ES-I3 (cell line): Measurements from ENCODE around the gene SECISBP2L.
A peak's percentile ranks its signal among the peaks of the same experiment; 100 is the strongest.

ENCODE experiments used
- H3K36me3 ChIP-seq: 2 replicates; pipeline ENCODE4 v1.6.1; 2013; ENCODE audit warnings: mild to moderate bottlenecking, low read length, control low read depth, moderate library complexity; ENCODE audit not compliant: insufficient read depth
- H3K4me1 ChIP-seq: 2 replicates; pipeline ENCODE4 v1.6.1; 2013; ENCODE audit warnings: mild to moderate bottlenecking, control low read depth, low read length; ENCODE audit not compliant: insufficient read depth
- H3K9ac ChIP-seq: 2 replicates; pipeline ENCODE4 v1.6.1; 2013; ENCODE audit warnings: low read depth, mild to moderate bottlenecking, low read length, moderate library complexity
- H3K9me3 ChIP-seq: 2 replicates; pipeline ENCODE4 v1.6.1; 2013; ENCODE audit warnings: mild to moderate bottlenecking, low read length, moderate library complexity; ENCODE audit not compliant: control insufficient read depth, insufficient read depth

SECISBP2L gene

DNA sequence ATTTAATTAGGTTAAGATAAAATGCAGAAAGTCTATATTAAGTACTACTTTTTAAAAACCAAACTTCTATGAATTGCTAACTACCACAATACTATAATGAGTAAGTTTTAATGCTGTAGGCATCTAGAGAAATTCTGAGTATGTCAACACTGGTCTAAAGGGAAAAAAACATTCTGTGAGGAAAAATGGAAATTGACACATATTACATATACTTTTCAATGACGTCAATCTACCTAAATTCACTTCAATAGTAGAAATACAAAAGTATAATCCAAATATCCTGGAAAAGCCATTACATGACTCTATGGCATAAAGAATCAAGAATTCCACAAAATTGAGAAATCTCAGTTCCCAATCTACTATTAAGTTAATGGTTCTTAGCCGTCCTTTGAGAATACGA lies 2.2 kb downstream of the SECISBP2L start:
- Histone ChIP-seq H3K9ac (0 out of 2 replicates have a peak overlapping the region, but pooled peaks have one; percentile 8), H3K9me3 (peaks cover 2% of the 10 kb centered on the region; the same call in 1 of the 2 replicates), H3K36me3 (no peaks in the 10 kb centered on the region), H3K4me1 (peaks cover 4% of the 10 kb centered on the region; the same call in 1 of the 2 replicates)

DNA sequence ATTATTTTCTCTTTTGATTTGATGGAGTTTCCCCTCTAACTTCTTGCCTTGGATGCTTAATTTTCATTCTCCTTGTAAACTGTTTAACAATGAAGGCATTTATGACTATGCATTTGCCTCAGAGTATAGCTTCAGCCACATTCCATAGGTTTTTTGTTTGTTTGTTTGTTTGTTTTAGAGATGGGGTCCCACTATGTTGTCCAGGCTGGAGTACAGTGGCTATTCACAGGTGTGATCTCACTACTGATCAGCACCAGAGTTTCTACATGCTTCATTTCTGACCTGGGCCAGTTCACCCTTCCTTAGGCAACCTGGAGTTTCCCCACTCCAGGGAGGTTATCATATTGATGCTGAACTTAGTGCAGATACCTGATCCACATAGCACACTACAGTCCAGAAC lies 4.1 kb downstream of the SECISBP2L start:
- H3K9me3 ChIP-seq, result peaks cover 2% of the 10 kb centered on the region; the same call in 1 of the 2 replicates

DNA sequence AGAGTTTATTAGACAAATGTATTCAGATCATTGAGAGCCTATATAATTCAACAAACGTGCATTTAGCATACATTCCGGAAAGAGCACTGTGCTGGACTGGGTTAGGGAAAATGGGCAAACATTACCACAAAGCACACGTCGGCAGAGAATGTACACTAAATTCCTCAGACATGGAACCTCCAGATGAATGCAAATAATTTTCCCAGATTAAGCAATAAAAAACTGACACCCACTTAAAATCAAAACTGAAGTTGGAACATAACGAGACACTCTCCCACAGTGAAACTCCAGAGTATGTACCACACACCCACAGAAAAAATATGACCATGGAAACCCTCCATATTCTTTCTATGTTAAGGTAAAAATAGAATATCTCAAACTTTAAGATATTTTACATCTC lies 4.8 kb downstream of the SECISBP2L start:
- H3K4me1 ChIP-seq, result peaks cover 4% of the 10 kb centered on the region; the same call in 1 of the 2 replicates

More for the DNA sequence above, 4.1 kb downstream of the SECISBP2L start:
- peaks cover 4% of the 10 kb centered on the region; the same call in 1 of the 2 replicates for H3K4me1 ChIP-seq
- H3K9ac ChIP-seq, result no peak overlapping the region
- no peaks in the 10 kb centered on the region for H3K36me3 ChIP-seq

DNA sequence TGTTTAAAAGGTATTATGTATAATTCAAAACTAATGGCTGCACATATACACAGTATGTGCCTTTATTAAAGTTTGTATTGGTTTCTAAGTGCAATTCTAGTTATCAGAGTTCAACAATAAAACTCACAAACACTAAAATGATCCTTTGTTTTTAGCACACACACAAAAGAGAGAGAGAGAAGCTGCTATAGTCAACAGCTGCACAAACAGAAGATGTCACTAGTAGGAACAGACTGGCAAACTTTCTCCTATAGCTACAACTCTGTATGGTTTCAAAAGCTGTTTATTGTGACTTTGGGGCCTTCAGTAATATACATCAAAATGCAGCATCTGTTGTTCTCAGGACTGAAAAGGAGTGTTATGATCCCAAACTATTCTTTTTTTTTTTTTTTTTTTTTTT lies 6.1 kb downstream of the SECISBP2L start:
- H3K4me1 ChIP-seq, result peaks cover 4% of the 10 kb centered on the region; the same call in 1 of the 2 replicates
- no peaks in the 10 kb centered on the region for H3K36me3 ChIP-seq
- peaks cover 2% of the 10 kb centered on the region; the same call in 1 of the 2 replicates for H3K9me3 ChIP-seq
- H3K9ac ChIP-seq, result no peak overlapping the region

More for the DNA sequence above, 4.8 kb downstream of the SECISBP2L start:
- Histone ChIP-seq H3K9me3 (peaks cover 2% of the 10 kb centered on the region; the same call in 1 of the 2 replicates), H3K36me3 (no peaks in the 10 kb centered on the region), H3K9ac (no peak overlapping the region)

DNA sequence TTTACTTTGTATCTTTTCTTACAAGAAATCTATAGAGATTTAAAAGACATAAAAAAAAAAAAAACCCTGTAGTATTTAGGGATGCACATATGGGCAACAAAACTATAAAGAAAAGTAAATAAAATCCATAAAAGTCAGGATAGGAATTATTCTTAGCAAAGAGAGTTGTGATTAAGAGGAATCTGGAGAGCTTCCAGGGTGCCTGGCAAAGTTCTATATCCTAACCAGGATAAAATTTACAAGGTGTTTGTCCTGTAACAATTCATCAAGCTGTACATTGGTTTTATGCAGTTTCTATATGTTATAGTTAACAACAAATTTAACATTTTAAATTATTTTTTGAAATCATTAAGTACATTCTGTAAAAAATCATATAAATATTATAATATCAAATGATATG lies 7.9 kb downstream of the SECISBP2L start:
- Histone ChIP-seq H3K9ac (no peak overlapping the region), H3K36me3 (no peaks in the 10 kb centered on the region), H3K9me3 (peaks cover 2% of the 10 kb centered on the region; the same call in 1 of the 2 replicates), H3K4me1 (no peaks in the 10 kb centered on the region)

DNA sequence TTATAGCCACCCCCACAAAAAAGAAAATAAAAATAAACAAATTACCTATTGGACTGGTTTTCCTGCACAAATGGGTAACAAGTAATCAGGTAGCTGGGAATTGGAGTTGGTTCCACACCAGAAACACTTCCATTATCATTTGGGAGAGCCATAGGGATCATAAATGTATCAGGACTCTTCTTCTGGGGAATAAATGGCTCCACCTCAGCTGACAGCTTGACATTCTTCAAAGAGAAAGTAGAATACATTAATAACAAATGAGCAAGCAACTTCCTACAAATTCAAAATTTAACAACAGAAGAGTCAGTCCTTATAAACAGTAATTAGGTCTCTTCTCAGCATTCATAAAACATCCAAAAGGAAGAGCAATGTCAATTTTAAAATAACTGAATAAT lies 8.7 kb downstream of the SECISBP2L start:
- Histone ChIP-seq H3K9ac (no peak overlapping the region), H3K36me3 (no peaks in the 10 kb centered on the region), H3K9me3 (peaks cover 2% of the 10 kb centered on the region; the same call in 1 of the 2 replicates), H3K4me1 (no peaks in the 10 kb centered on the region)

DNA sequence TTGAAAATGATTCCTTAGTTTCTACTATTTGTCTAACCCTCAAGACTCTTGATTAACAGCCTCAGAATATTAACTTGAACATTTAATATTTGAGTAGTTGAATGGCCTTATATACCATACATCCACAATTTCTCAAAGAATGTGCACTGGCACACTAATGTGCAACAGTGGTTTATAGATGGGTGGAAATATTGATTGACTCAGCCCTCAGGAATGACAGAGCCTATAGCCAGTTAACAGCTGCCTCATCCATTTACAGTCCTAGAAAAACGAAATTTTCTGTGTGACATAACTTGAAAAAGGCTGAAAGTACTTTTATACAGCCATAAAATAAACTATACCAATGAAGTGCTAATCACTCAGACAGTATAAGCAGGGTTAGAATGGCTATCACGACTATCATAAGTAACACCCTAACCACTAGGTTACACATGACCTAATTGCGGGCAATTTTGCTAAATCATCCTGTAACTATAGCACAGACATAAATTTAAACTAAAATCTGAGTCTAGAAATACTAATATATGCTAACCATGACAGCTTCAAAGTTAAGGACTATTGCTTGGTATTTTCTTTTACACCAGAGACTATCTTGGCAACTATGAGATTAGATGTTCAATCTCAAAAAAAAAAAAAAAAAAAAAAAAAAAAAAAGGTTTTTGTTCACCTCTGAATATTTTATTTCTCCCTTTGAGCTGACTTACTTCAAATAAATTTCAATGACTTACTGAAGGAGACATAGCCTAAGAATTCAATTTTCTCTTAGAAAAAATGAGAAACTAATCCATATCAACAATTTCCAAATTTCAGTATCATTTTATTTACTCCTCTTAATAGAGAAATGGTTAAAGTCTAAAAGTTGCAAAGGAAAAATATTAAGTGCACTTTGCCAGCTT lies 9.3 kb downstream of the SECISBP2L start:
- Histone ChIP-seq H3K4me1 (no peaks in the 10 kb centered on the region), H3K9me3 (no peaks in the 10 kb centered on the region), H3K36me3 (no peaks in the 10 kb centered on the region), H3K9ac (no peak overlapping the region)

DNA sequence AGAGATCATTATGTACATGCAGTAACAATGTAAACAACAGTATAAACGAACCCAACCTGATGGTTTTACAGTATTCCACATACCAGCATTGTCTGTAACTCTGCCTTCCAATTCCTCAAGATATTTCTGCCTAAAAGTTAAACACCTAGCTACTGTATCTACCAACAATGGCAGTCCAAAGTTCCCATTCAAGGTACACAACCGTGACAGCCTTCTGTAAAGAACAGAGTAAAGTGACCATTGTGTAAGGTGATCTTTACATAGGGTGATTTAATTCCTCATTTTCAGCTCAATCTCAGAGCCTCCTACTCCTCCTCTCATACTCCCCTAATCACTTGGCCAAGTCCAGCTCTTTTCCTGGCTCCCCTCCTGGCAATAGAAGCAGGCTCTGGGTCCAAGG lies 10.4 kb downstream of the SECISBP2L start:
- Histone ChIP-seq H3K9me3 (no peaks in the 10 kb centered on the region), H3K36me3 (no peaks in the 10 kb centered on the region), H3K9ac (no peak overlapping the region), H3K4me1 (no peaks in the 10 kb centered on the region)

DNA sequence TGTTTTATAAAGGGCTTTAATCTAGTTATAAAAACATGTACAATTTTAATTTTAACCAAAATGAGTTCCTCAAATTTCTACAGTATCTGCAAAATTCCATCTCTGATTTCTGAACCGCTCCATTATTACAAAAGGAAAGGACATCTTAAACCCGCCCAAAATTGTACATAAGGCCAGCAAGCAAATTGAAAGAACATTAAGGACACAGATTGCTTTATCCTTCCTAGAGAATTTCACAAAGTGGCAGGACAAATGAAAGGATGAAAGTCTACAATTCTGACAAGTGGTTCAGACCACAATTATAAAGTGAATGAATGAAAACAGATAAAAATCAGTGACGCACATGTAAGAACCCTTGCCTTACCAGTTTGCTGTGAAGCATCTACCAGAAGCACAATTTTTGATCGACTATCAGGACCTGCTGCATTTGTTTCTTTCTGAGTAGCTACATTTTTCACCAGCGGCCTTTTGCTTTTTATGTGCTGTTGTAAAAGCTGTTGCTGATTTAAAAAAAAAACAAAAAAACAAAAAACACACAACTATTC lies 13.6 kb downstream of the SECISBP2L start:
- Histone ChIP-seq H3K4me1 (no peaks in the 10 kb centered on the region), H3K9ac (no peak overlapping the region), H3K36me3 (no peaks in the 10 kb centered on the region), H3K9me3 (no peaks in the 10 kb centered on the region)

DNA sequence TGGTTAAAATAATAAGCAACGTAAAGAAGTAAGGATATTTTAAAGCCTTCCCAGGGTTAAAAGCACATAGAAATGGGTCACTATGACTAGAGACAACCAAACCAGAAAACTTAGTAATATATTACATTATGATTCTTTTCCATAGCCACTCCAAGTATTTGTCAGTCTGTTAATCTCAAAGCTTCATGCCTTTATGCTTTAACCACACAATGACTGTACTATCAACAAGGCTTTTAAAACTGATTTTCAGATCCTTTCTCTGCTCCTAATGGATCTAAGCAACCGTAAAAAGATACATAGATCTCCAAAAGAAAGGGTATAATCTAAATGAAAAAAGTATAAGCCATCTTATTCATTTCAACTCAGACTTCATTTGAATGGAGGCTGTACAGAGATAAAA lies 14.4 kb downstream of the SECISBP2L start:
- no peaks in the 10 kb centered on the region for H3K36me3 ChIP-seq

DNA sequence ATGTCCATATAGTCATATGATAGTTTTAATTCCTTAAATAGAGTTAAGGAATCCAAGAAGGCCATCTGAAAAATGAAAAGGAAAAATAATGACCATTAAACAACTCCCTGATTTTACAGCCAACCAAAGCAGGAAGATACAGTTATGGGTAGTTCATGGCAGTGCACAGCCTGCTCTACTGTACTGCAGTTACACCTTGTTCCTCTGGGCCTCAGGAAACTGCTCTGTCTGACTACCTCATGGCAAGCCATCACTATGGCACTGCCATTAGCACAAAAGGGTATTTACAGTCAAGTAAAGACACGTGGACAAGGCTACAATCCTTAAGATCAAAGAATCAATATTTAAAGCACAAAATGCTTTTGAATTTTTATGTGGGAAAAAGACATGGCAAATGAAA lies 19.5 kb downstream of the SECISBP2L start:
- no peaks in the 10 kb centered on the region; the same call in 1 of the 2 replicates for H3K36me3 ChIP-seq
- H3K4me1 ChIP-seq, result no peaks in the 10 kb centered on the region
- no peak overlapping the region for H3K9ac ChIP-seq
- H3K9me3 ChIP-seq, result no peaks in the 10 kb centered on the region

More for the DNA sequence above, 14.4 kb downstream of the SECISBP2L start:
- Histone ChIP-seq H3K9me3 (no peaks in the 10 kb centered on the region), H3K9ac (no peak overlapping the region), H3K4me1 (no peaks in the 10 kb centered on the region)

DNA sequence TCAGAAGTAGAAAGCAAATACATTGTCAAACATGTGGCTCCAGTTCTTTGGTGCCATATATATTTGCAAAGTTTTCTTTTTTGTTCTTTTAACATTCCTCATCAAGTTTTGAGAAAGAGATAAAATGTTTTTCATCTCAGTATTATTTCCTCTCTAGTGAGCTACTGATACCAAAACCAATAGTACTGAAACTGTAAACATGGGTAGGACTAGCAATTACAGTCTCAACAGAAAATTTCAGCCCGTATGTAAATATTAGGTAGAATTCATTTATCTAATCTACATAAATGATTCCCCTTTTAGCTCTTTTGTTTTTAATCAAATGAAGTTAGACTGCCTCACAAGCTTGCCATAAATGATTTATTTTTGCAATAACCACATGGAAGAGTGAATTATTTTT lies 21.4 kb downstream of the SECISBP2L start:
- H3K4me1 ChIP-seq, result no peaks in the 10 kb centered on the region
- no peaks in the 10 kb centered on the region for H3K9me3 ChIP-seq
- H3K36me3 ChIP-seq, result no peaks in the 10 kb centered on the region; the same call in 1 of the 2 replicates
- no peak overlapping the region for H3K9ac ChIP-seq

DNA sequence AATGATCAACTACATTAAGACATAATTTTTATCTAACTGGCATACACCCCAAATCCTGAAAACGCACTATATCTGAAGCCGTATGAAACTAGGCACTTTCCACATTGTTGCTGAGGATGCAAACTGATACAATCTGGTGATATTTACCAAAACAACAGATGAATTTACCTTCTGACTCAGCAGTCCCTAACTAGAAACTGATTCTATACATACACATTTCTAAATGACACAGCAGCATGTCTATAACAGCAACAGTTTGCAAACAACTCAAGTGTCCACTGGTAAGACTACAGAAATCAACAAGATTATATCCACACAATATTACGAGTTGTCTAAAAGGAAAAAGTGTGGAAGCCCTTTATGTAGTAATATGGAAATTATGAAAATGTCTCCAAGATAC lies 22.9 kb downstream of the SECISBP2L start:
- Histone ChIP-seq H3K4me1 (no peaks in the 10 kb centered on the region), H3K9ac (no peak overlapping the region), H3K36me3 (no peaks in the 10 kb centered on the region; the same call in 1 of the 2 replicates), H3K9me3 (no peaks in the 10 kb centered on the region)

DNA sequence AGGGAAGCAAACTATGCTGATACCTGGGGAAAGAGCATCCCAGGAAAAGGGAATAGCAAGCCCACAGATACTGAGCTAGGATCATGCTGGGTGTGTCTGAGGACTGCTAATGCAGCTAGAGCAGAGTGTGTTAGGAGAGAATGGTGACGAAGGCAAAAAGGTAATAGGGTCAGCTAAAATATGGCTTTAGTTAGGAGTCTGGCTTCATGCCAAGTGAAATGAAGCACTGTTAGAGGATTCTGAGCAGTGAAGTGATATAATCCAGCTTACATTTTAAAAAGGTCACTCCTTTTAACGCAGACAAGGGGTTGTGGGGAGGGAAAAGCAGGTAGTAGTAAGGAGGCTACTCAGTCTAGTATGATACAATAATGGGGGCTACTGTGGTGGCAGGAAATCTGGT lies 30.4 kb downstream of the SECISBP2L start:
- Histone ChIP-seq H3K9ac (no peak overlapping the region), H3K36me3 (peaks cover 5% of the 10 kb centered on the region; the same call in 1 of the 2 replicates), H3K4me1 (no peaks in the 10 kb centered on the region)

DNA sequence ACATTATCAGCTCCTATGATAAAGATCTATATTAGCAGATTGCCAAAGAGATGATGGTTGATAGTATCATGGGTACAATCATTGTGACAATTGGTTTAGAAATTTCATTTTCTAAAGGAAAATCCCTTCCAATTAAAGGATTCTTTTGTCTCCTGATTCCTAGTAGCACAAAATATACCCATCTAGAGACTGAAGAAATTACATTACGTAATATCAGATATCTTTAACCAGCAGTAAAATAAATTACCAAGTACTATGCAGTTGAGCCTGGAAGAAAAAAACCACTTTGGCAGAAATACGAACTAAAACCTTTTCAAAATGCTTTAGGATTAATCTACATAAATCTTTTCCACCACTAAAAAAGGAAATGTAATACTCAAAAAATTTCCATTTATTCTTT lies 46.9 kb downstream of the SECISBP2L start:
- Histone ChIP-seq H3K9ac (no peak overlapping the region), H3K36me3 (peaks cover 7% of the 10 kb centered on the region; the same call in 1 of the 2 replicates), H3K9me3 (no peaks in the 10 kb centered on the region)

More for the DNA sequence above, 30.4 kb downstream of the SECISBP2L start:
- H3K9me3 ChIP-seq, result no peaks in the 10 kb centered on the region

More for the DNA sequence above, 46.9 kb downstream of the SECISBP2L start:
- no peaks in the 10 kb centered on the region for H3K4me1 ChIP-seq
